Calu3 (cell line): ENCODE measurements around the gene SPTBN2. TPM values are rescaled to one million over a fixed set of nuclear protein-coding genes. Genes with fewer than 3 reads are reported as not detected.

Experiments used
- BruUV-seq: library from RNA; stranded (reverse); fragments of 400-500 nt; replicated peaks from 2 replicates; lab custom pipeline; 2021; lab: Mats Ljungman, UMichigan
- CTCF ChIA-PET: fragments of 300-600 bp; sonication (Branson Sonifier 250); formaldehyde crosslinking; loops from one replicate; lab custom pipeline; 2022; ENCODE audit warnings: antibody characterized with exemption; lab: Charles Lee
- DNase-seq: peaks from one replicate; pipeline ENCODE4 v3.0.0; 2022
- H3K27ac Mint-ChIP-seq: one replicate; pipeline ENCODE4 v1.8.0; 2022; ENCODE audit warnings: mixed read lengths; ENCODE audit not compliant: unreplicated experiment
- H3K27me3 Mint-ChIP-seq: one replicate; pipeline ENCODE4 v1.8.0; 2022; ENCODE audit warnings: mixed read lengths; ENCODE audit not compliant: unreplicated experiment
- H3K36me3 Mint-ChIP-seq: one replicate; pipeline ENCODE4 v1.8.0; 2022; ENCODE audit warnings: mild to moderate bottlenecking, moderate library complexity, mixed read lengths; ENCODE audit not compliant: insufficient read depth, unreplicated experiment
- H3K4me1 Mint-ChIP-seq: one replicate; pipeline ENCODE4 v1.8.0; 2022; ENCODE audit warnings: mild to moderate bottlenecking, low read depth, mixed read lengths; ENCODE audit not compliant: unreplicated experiment
- H3K4me3 Mint-ChIP-seq: one replicate; pipeline ENCODE4 v1.8.0; 2022; ENCODE audit warnings: mild to moderate bottlenecking, low read depth, moderate library complexity, mixed read lengths; ENCODE audit not compliant: unreplicated experiment
- H3K9me3 Mint-ChIP-seq: one replicate; pipeline ENCODE4 v1.8.0; 2022; ENCODE audit warnings: low read depth, mixed read lengths; ENCODE audit not compliant: unreplicated experiment
- CTCF ChIP-seq: fragments of 200-600 bp; IDR thresholded peaks from one replicate; pipeline ENCODE4 v1.8.0; 2022; ENCODE audit warnings: antibody characterized with exemption; ENCODE audit not compliant: unreplicated experiment
- intact Hi-C: fragments of 100-400 bp; cut with micrococcal nuclease; formaldehyde crosslinking; loops from one replicate; pipeline ENCODE4 v1.10.0; 2022; ENCODE audit not compliant: unreplicated experiment
- total RNA-seq: library from RNA; stranded (reverse); gene quantifications from 2 replicates; pipeline ENCODE4 v1.2.3, GENCODE V29; 2022

Gene SPTBN2
- total RNA-seq, 1 experiment from 2014 or later, result 41.3 TPM

DNA sequence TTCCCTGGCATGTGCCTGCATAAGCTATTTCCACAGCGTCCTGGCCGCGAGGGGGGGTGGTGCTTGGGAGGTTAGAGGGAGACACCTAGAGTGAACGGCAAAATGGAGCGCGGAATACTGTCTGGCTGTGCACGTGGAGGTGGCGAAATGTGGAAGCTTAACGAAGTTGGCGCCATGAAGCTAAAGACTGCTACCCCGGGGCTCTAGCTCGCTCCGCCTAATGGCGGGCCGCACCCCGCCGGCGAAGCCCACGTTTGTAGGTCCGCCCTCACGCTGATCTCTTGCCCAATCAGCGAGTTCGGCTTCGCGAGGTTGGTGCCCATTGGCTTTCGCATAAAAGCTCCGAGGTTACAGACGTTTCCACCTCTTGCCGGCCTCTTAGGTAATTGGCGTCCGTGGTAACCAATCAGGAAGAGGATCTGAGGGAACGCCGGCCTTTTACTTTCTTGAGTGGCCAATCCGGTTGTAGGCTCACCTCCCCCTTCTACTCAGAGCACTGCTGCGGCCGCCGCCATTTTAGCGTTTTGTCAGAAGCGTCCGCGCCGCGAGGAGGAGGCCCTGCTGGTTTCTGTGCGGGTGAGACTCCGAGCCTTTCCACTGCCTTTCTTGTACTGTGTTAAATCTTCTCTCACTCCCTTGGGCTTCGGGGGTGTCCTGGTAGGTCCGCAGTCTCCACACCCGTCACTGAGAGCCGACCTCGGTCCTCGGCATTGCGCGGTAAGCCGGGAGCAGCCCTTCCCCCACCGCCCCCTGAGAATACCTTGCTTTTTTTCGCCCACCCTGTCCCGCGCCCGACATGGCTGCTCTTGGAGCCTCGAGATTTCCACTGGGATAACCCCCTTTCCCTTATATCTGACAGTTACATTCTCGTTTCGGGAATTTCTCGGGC, 90.6 kb downstream of the SPTBN2 start, which contains the start of gene RBM4:
TSS of gene RBM4 (plus strand) at position 527 of the 889 bp plus-strand sequence. CDS start 1,009 bp downstream, outside the sequence.
- no TSS peak for BruUV-seq
- TF ChIP-seq CTCF, result no peak
- no peaks in the 10 kb centered on the region for H3K9me3 Mint-ChIP-seq
- CTCF ChIA-PET, result interaction anchor here (0.7 to 2.0 kb wide), 11 partner anchors 9 to 158 kb away, joined by 3 to 9 read pairs (median 4); partner anchors contain the start of genes CCDC87, CCS, DPP3 and RBM14
- H3K4me3 Mint-ChIP-seq, result peak within 1 kb of the TSS; percentile 83
- DNase-seq, result peak; percentile 97
- intact Hi-C loops, result no loop called here
- H3K27me3 Mint-ChIP-seq, result no peaks in the 10 kb centered on the region
- H3K27ac Mint-ChIP-seq, result peak within 1 kb of the TSS; percentile 94
- H3K4me1 Mint-ChIP-seq, result peaks cover 56% of the 10 kb centered on the region
- peaks cover 79% of the 10 kb centered on the region for H3K36me3 Mint-ChIP-seq

GRCh38 chr11:66637557-66638176, 91.3 kb downstream of the SPTBN2 start:
- TSS peak; percentile 81 for BruUV-seq
- Mint-ChIP-seq H3K9me3 (no peaks in the 10 kb centered on the region), H3K27me3 (no peaks in the 10 kb centered on the region), H3K27ac (peak overlapping the region; percentile 94), H3K4me3 (peak overlapping the region; percentile 83), H3K36me3 (peaks cover 72% of the 10 kb centered on the region), H3K4me1 (peaks cover 49% of the 10 kb centered on the region)
- CTCF ChIA-PET, result interaction anchor here (1.2 to 2.0 kb wide), 9 partner anchors 9 to 158 kb away, joined by 3 to 9 read pairs (median 6); partner anchors contain the start of genes CCDC87, CCS, DPP3 and RBM14
- no peak for DNase-seq
- no peak for TF ChIP-seq CTCF
- intact Hi-C loops, result no loop called here

GRCh38 chr11:66636411-66636810, 92.6 kb downstream of the SPTBN2 start:
- BruUV-seq, result no TSS peak
- H3K27me3 Mint-ChIP-seq, result no peaks in the 10 kb centered on the region
- H3K4me3 Mint-ChIP-seq, result no peak overlapping the region
- no peak overlapping the region for H3K27ac Mint-ChIP-seq
- intact Hi-C loops, result no loop called here
- H3K36me3 Mint-ChIP-seq, result peaks cover 59% of the 10 kb centered on the region
- H3K4me1 Mint-ChIP-seq, result peaks cover 36% of the 10 kb centered on the region
- no peak for TF ChIP-seq CTCF
- H3K9me3 Mint-ChIP-seq, result no peaks in the 10 kb centered on the region
- CTCF ChIA-PET, result interaction anchor here (0.7 kb wide), 1 partner anchor 229 kb away, joined by 4 read pairs; no protein-coding TSS in a partner anchor
- DNase-seq, result no peak

Other genes starting within 250 kb of the SPTBN2 start
- gene DPP3, start 248.8 kb downstream of the SPTBN2 start, total RNA-seq, result 57.4 and 58.0 TPM in 2 replicates
- 32.2 and 38.2 TPM in 2 replicates for gene BBS1, start 218.6 kb downstream of the SPTBN2 start, total RNA-seq
- gene ZDHHC24, start 183.2 kb downstream of the SPTBN2 start, total RNA-seq, result 15.1 and 17.3 TPM in 2 replicates
- gene ACTN3, start 182.3 kb downstream of the SPTBN2 start, total RNA-seq, result not detected in 2 replicates
- 1.7 TPM in 2 replicates for gene CTSF, start 160.6 kb downstream of the SPTBN2 start, total RNA-seq
- gene CCDC87, start 136.2 kb downstream of the SPTBN2 start, total RNA-seq, result 0.91 and 1.0 TPM in 2 replicates
- gene CCS, start 136.0 kb downstream of the SPTBN2 start, total RNA-seq, result 33.2 and 34.2 TPM in 2 replicates
- gene RBM14, start 112.6 kb downstream of the SPTBN2 start, total RNA-seq, result 102 and 107 TPM in 2 replicates
- 137 and 144 TPM in 2 replicates for gene RBM4, start 90.5 kb downstream of the SPTBN2 start, total RNA-seq
- 20.3 and 23.0 TPM in 2 replicates for gene RBM4B, start 51.3 kb downstream of the SPTBN2 start, total RNA-seq
- gene RCE1, start 114.2 kb upstream of the SPTBN2 start, total RNA-seq, result 23.5 and 26.2 TPM in 2 replicates
- gene LRFN4, start 127.8 kb upstream of the SPTBN2 start, total RNA-seq, result 30.1 and 30.3 TPM in 2 replicates
- 40.0 and 40.5 TPM in 2 replicates for gene PC, start 229.2 kb upstream of the SPTBN2 start, total RNA-seq
- not detected in 2 replicates for gene C11orf86, start 246.1 kb upstream of the SPTBN2 start, total RNA-seq